ENCODE data around the gene IL4I1.

The IL4I1 gene

GRCh38 chr19:49920624-49921363, 24.1 kb upstream of the IL4I1 start:
- H3K9me3 ChIP-seq (replicated peaks in 1 of 11), result no peaks in the 10 kb centered on the region
- TF ChIP-seq Cebpa-rat (IDR thresholded peaks at IDR 0.05), result no peak
- peaks cover 87 to 100% (median 98%) of the 10 kb centered on the region in 11 experiments for H4K20me1 ChIP-seq
- H3K27ac ChIP-seq, result peak overlapping the region in 8 of 11 experiments; percentile 57 to 83 (median 68); a peak in 12 of 22 replicates
- peak overlapping the region; percentile 89 to 99 (median 95); a peak in 20 of 22 replicates for H3K4me2 ChIP-seq
- peaks cover 77 to 98% (median 95%) of the 10 kb centered on the region in 11 experiments for H3K36me3 ChIP-seq
- H3K4me1 ChIP-seq, result peaks cover 66 to 97% (median 78%) of the 10 kb centered on the region in 10 experiments
- H3K4me3 ChIP-seq, result no peak overlapping the region
- H3K27me3 ChIP-seq, result no peaks in the 10 kb centered on the region
- peak overlapping the region in 5 of 11 experiments; percentile 10 to 79 (median 76); a peak in 5 of 22 replicates for H3K9ac ChIP-seq

- Histone ChIP-seq H3K4me3 (no peak overlapping the region), H3K4me2 (peak overlapping the region in 3 of 11 experiments; percentile 38 to 75 (median 63); a peak in 7 of 22 replicates), H3K36me3 (peaks cover 79 to 98% (median 95%) of the 10 kb centered on the region in 11 experiments), H4K20me1 (peaks cover 72 to 100% (median 98%) of the 10 kb centered on the region in 11 experiments), H3K4me1 (peaks cover 45 to 97% (median 58%) of the 10 kb centered on the region in 10 experiments), H3K9me3 (replicated peaks in 1 of 11) (no peaks in the 10 kb centered on the region), H3K27me3 (no peaks in the 10 kb centered on the region), H3K27ac (peak overlapping the region in 3 of 11 experiments; percentile 3 to 35 (median 15); a peak in 2 of 22 replicates), H3K9ac (peak overlapping the region in 2 of 11 experiments; percentile 0 to 9; a peak in 2 of 22 replicates)
- TF ChIP-seq Cebpa-rat (IDR thresholded peaks at IDR 0.05), result no peak
Observed at GRCh38 chr19:49918089-49918488, 21.4 kb upstream of the IL4I1 start.

DNA sequence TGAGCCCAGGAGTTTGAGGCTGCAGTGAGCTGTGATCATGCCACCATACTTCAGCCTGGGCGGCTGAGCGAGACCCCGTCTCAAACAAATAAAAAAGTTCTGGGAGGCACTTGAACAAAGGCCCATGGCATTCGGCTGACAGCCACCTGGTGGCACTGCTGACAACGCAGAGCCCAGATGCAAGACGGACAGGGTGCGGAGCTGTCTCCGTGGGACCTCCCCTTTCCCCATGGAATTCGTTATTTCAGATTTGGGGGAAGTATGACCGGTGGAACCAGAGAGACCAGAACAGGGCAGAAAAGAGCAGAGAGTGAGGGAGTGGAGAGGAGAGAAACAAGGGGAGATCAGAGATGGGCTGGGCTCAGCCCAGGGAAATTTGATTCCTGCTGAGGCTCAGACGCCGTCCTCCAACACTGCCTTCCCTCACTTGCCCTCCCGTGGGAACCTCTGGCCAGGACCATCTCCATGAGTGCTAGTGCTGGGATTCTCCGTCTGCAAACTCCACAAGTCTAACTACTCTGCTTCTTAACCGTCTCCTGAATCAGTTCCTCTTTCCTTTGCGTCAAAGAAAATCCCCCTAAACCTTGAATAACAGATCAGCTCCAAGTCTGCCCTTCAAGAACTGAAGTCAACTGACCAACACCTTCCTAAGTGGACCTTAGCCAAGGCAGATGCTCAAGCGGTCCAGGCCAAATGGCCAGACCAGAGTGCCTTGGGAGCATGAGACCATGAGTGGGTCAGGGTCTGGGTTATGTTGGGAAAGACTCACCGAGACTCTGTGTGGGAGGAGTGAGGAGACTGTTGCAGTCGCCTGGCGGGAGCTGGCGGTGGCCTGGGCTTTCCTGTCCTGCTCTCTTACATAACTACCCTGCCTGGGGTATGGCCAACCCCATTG, 20.4 kb upstream of the IL4I1 start:
- no peak for TF ChIP-seq Cebpa-rat (IDR thresholded peaks at IDR 0.05)
- Histone ChIP-seq H3K9me3 (replicated peaks in 1 of 11) (no peaks in the 10 kb centered on the region), H3K4me3 (no peak overlapping the region), H3K4me2 (peak overlapping the region in 6 of 11 experiments; percentile 8 to 75 (median 36); a peak in 9 of 22 replicates), H3K27me3 (no peaks in the 10 kb centered on the region), H3K36me3 (peaks cover 78 to 98% (median 95%) of the 10 kb centered on the region in 11 experiments), H3K4me1 (peaks cover 45 to 97% (median 57%) of the 10 kb centered on the region in 10 experiments), H3K27ac (peak overlapping the region in 6 of 11 experiments; percentile 1 to 39 (median 18); a peak in 6 of 22 replicates), H4K20me1 (peaks cover 62 to 100% (median 98%) of the 10 kb centered on the region in 11 experiments), H3K9ac (peak overlapping the region in 2 of 11 experiments; percentile 0 to 3; a peak in 2 of 22 replicates)

DNA sequence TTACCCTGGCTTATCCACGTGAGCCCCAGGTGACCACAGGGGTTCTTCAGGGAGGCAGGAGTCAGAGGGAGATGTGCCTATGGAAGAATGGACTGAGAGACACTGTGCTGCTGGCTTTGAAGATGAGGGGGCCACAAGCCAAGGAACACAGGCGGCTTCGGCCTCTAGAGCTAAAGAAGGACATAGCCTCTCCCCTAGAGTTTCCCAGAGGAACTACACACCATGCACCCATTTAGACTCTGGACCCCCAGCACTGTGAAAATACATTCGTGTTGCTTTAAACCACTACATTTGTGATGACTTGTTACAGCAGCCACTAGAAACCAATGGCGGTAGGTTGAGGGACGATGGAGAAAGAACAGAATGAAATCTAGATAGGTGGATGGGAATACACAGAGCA, 18.6 kb upstream of the IL4I1 start:
- peaks cover 43 to 97% (median 55%) of the 10 kb centered on the region in 10 experiments for H3K4me1 ChIP-seq
- H3K36me3 ChIP-seq, result peaks cover 60 to 97% (median 92%) of the 10 kb centered on the region in 11 experiments
- H3K4me3 ChIP-seq, result no peak overlapping the region
- no peak for TF ChIP-seq Cebpa-rat (IDR thresholded peaks at IDR 0.05)
- H3K4me2 ChIP-seq, result peak overlapping the region in 3 of 11 experiments; percentile 7 to 32 (median 28); a peak in 2 of 22 replicates
- H3K9me3 ChIP-seq (replicated peaks in 1 of 11), result no peaks in the 10 kb centered on the region
- peak overlapping the region in 1 of 11 experiments; percentile 9; a peak in 1 of 22 replicates for H3K9ac ChIP-seq
- H3K27me3 ChIP-seq, result no peaks in the 10 kb centered on the region
- H4K20me1 ChIP-seq, result peaks cover 44 to 99% (median 97%) of the 10 kb centered on the region in 11 experiments
- H3K27ac ChIP-seq, result no peak overlapping the region

GRCh38 chr19:49913720-49914119, 17.0 kb upstream of the IL4I1 start:
- Histone ChIP-seq H3K4me1 (peaks cover 39 to 99% (median 65%) of the 10 kb centered on the region in 10 experiments), H3K27ac (peak overlapping the region in 3 of 11 experiments; percentile 17 to 87 (median 18); a peak in 4 of 22 replicates), H3K4me2 (peak overlapping the region in 5 of 11 experiments; percentile 83 to 96 (median 86); a peak in 7 of 22 replicates), H3K9me3 (replicated peaks in 1 of 11) (no peaks in the 10 kb centered on the region), H3K36me3 (peaks cover 62 to 98% (median 95%) of the 10 kb centered on the region in 11 experiments), H3K27me3 (no peaks in the 10 kb centered on the region), H3K9ac (peak overlapping the region in 4 of 11 experiments; percentile 10 to 38 (median 32); a peak in 1 of 22 replicates), H3K4me3 (no peak overlapping the region), H4K20me1 (peaks cover 30 to 99% (median 98%) of the 10 kb centered on the region in 11 experiments; a peak in 21 of 22 replicates)
- TF ChIP-seq Cebpa-rat (IDR thresholded peaks at IDR 0.05), result no peak

- Histone ChIP-seq H3K4me1 (peaks cover 45 to 100% (median 67%) of the 10 kb centered on the region in 10 experiments), H3K36me3 (peaks cover 64 to 99% (median 96%) of the 10 kb centered on the region in 11 experiments)
Observed at GRCh38 chr19:49912965-49913685, 16.4 kb upstream of the IL4I1 start.

DNA sequence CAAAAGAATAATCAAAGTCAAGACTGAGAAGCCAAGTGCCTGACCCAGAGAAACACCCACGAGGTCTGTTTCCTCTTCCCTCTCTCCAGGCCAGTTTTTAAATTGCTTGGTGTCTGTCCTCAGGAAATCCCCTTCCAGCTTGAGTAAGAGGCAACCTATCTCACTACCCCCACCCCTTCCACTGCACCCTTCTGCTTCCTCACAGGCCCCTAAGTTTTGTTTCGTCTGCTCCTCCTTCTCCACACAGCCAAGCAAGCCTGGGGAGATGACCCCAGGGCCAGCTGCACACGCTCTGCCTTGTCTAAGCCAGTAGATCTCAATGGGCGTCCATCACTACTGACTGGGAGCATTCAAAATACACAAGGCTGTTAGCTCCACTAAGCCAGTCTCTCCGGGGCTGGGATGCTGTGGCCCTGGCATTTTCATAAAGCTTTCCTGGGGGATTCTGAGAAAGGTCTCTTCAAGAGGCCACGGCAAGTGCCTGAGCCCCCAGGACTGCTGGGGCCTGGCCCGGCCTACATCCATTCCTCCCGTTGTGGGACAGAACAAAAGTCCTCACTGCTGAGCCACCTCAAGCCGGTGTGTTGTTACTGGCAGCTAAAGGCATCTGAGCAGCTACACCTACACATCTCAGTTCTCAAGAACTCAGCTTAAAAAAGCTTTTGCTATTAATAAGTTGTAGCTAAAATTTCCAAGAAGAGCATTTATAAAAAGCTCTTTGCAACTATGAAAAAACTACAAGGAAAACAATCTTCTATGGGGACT, 14.9 kb upstream of the IL4I1 start:
- no peaks in the 10 kb centered on the region for H3K27me3 ChIP-seq
- TF ChIP-seq Cebpa-rat (IDR thresholded peaks at IDR 0.05), result no peak
- peaks cover 12 to 100% (median 99%) of the 10 kb centered on the region in 11 experiments; a peak in 21 of 22 replicates for H4K20me1 ChIP-seq
- peak overlapping the region; percentile 31 to 73 (median 65); a peak in 20 of 22 replicates for H3K9ac ChIP-seq
- peaks cover 68 to 99% (median 96%) of the 10 kb centered on the region in 11 experiments for H3K36me3 ChIP-seq
- H3K4me1 ChIP-seq, result peaks cover 47 to 100% (median 71%) of the 10 kb centered on the region in 10 experiments
- peak overlapping the region; percentile 55 to 96 (median 78) for H3K4me2 ChIP-seq
- H3K9me3 ChIP-seq (replicated peaks in 1 of 11), result no peaks in the 10 kb centered on the region
- peak overlapping the region in 1 of 10 experiments; percentile 9; a peak in 1 of 20 replicates for H3K4me3 ChIP-seq
- peak overlapping the region; percentile 28 to 87 (median 75) for H3K27ac ChIP-seq

More at GRCh38 chr19:49912965-49913685, 16.4 kb upstream of the IL4I1 start:
- Histone ChIP-seq H3K27ac (peak overlapping the region in 9 of 11 experiments; percentile 0 to 87 (median 74); a peak in 12 of 22 replicates), H3K4me2 (peak overlapping the region in 6 of 11 experiments; percentile 78 to 96 (median 86); a peak in 11 of 22 replicates), H3K4me3 (no peak overlapping the region), H3K9me3 (replicated peaks in 1 of 11) (no peaks in the 10 kb centered on the region), H3K9ac (peak overlapping the region in 4 of 11 experiments; percentile 23 to 73 (median 59); a peak in 5 of 22 replicates), H3K27me3 (no peaks in the 10 kb centered on the region), H4K20me1 (peaks cover 25 to 100% (median 99%) of the 10 kb centered on the region in 11 experiments; a peak in 21 of 22 replicates)
- no peak for TF ChIP-seq Cebpa-rat (IDR thresholded peaks at IDR 0.05)

Data from BLaER1 treated with 17β-estradiol and CSF1 and Interleukin-3, amounts not matched to agents 10 nM and 100 nM (cell line).